GM12878 (cell line): ENCODE results near the gene GNA15. TPM values are rescaled to one million over a fixed set of nuclear protein-coding genes. Genes with fewer than 3 reads are reported as not detected.
"Not testable (repeated sequence)": the region's sequence is repeated elsewhere in the genome, so short reads cannot be mapped to it uniquely, and the experiment has no call there.

Experiments
- ATAC-seq: fragments of 200-7000 bp; cut with Tn5 transposase; 3 replicates; pipeline ENCODE4 v1.9.1; 2020; ENCODE audit warnings: mild to moderate bottlenecking, moderate library complexity
- BruUV-seq: library from RNA; stranded (reverse); fragments of 400-500 nt; replicated peaks from 2 replicates; lab custom pipeline; 2021; lab: Mats Ljungman, UMichigan
- CTCF ChIA-PET: fragments of 300-600 bp; sonication (Branson Sonifier 250); formaldehyde crosslinking; extraction: SDS; loops from one replicate; lab custom pipeline; 2021; ENCODE audit warnings: inconsistent platforms; lab: Yijun Ruan, JAX
- POLR2A ChIA-PET: fragments of 350-600 bp; formaldehyde crosslinking; extraction: SDS; loops from one replicate; lab custom pipeline; 2021; ENCODE audit warnings: inconsistent platforms; lab: Charles Lee
- RAD21 ChIA-PET: fragments of 300-600 bp; sonication (Branson Sonifier 250); formaldehyde crosslinking; loops from one replicate; lab custom pipeline; 2023; ENCODE audit warnings: antibody characterized with exemption; ENCODE audit not compliant: unreplicated experiment; lab: Charles Lee
- SMC1A ChIA-PET: fragments of 300-600 bp; sonication (Branson Sonifier 250); formaldehyde crosslinking; loops from one replicate; lab custom pipeline; 2023; ENCODE audit not compliant: unreplicated experiment, uncharacterized antibody; lab: Charles Lee
- DNase-seq: peaks from one replicate; pipeline ENCODE4 v3.0.0-alpha.2; 2011; ENCODE audit warnings: low read depth, low spot score
- FAIRE-seq: peaks from 3 replicates; lab custom pipeline; 2011; peaks lifted over from hg19 to GRCh38; lab: Jason Lieb, UNC
- H2AFZ ChIP-seq: 2 replicates; pipeline ENCODE4 v1.6.0; 2011; ENCODE audit warnings: low read depth, low read length, control low read depth; ENCODE audit not compliant: control insufficient read depth
- H3K27ac ChIP-seq: 2 replicates; pipeline ENCODE4 v1.5.1; 2011; ENCODE audit warnings: control low read depth; ENCODE audit not compliant: control insufficient read depth, insufficient read depth
- H3K27me3 ChIP-seq, 2 experiments: replicated peaks in 1 of 2; 2 replicates each; pipeline versions ENCODE4 v1.6.0 to v1.6.1; 2011; ENCODE audit warnings: low read length in 1 of 2; ENCODE audit not compliant: control insufficient read depth in 2 of 2, insufficient read depth in 2 of 2
- H3K36me3 ChIP-seq, 2 experiments: 2 replicates each; pipeline ENCODE4 v1.5.1; 2011; ENCODE audit warnings: low read length in 1 of 2; ENCODE audit not compliant: control insufficient read depth in 2 of 2, insufficient read depth in 2 of 2
- H3K4me1 ChIP-seq: 2 replicates; pipeline ENCODE4 v1.6.1; 2011; ENCODE audit warnings: mild to moderate bottlenecking, low read length, moderate library complexity, mixed read lengths; ENCODE audit not compliant: control insufficient read depth, insufficient read depth
- H3K4me2 ChIP-seq: 2 replicates; pipeline ENCODE4 v1.6.0; 2011; ENCODE audit warnings: control low read depth; ENCODE audit not compliant: control insufficient read depth, insufficient read depth
- H3K4me3 ChIP-seq: fragments of 200-600 bp; sonication (generic); 2 replicates; pipeline ENCODE4 v1.5.1; 2016
- H3K79me2 ChIP-seq: 2 replicates; pipeline ENCODE4 v1.6.0; 2011; ENCODE audit warnings: low read length; ENCODE audit not compliant: control insufficient read depth, insufficient read depth
- H3K9ac ChIP-seq: 2 replicates; pipeline ENCODE4 v1.8.0; 2011; ENCODE audit warnings: low read length, control low read depth, mixed read lengths; ENCODE audit not compliant: control insufficient read depth, insufficient read depth
- H3K9me3 ChIP-seq: replicated peaks from 3 replicates; pipeline ENCODE4 v1.5.1; 2011; ENCODE audit warnings: mild to moderate bottlenecking, low read length; ENCODE audit not compliant: control insufficient read depth, insufficient read depth
- H4K20me1 ChIP-seq: 2 replicates; pipeline ENCODE4 v1.6.0; 2011; ENCODE audit not compliant: control insufficient read depth, insufficient read depth
- ATF7 ChIP-seq: fragments of 450-650 bp; IDR thresholded peaks from 2 replicates; pipeline ENCODE4 v1.6.1; 2016; ENCODE audit warnings: low read depth, mild to moderate bottlenecking
- CTCF ChIP-seq, 3 experiments: IDR thresholded peaks in 2 of 3; conservative IDR thresholded peaks in 1 of 3; 2 replicates each; pipeline ENCODE4 v1.5.1; 2011; ENCODE audit warnings: low read depth in 3 of 3, low read length in 3 of 3, mild to moderate bottlenecking in 3 of 3, control low read depth in 2 of 3, moderate library complexity in 2 of 3, inconsistent platforms in 1 of 3, mixed read lengths in 1 of 3; ENCODE audit not compliant: control insufficient read depth in 2 of 3, insufficient read depth in 1 of 3; ENCODE audit errors: extremely low read depth in 1 of 3
- HDGF ChIP-seq: fragments of 450-650 bp; IDR thresholded peaks from 2 replicates; pipeline ENCODE4 v1.6.1; 2016; ENCODE audit warnings: antibody characterized with exemption
- IRF3 ChIP-seq: fragments of 450-650 bp; IDR thresholded peaks from 2 replicates; pipeline ENCODE4 v1.6.1; 2014; ENCODE audit warnings: mild to moderate bottlenecking
- KDM1A ChIP-seq: fragments of 200-600 bp; sonication (generic); IDR thresholded peaks from 2 replicates; pipeline ENCODE4 v1.6.1; 2016; ENCODE audit warnings: borderline replicate concordance
- NFYA ChIP-seq: IDR thresholded peaks from 2 replicates; pipeline ENCODE4 v1.6.1; 2011; ENCODE audit warnings: low read depth, mild to moderate bottlenecking, low read length, improper control_type of control experiment, borderline replicate concordance
- PBX3 ChIP-seq: IDR thresholded peaks from 2 replicates; pipeline ENCODE4 v1.6.1; 2011; ENCODE audit warnings: mild to moderate bottlenecking, low read depth, low read length, moderate library complexity; ENCODE audit not compliant: insufficient replicate concordance
- TAF1 ChIP-seq: IDR thresholded peaks from 2 replicates; pipeline ENCODE4 v1.6.1; 2011; ENCODE audit warnings: mild to moderate bottlenecking, low read depth, low read length, borderline replicate concordance
- TBL1XR1 ChIP-seq: IDR thresholded peaks from 2 replicates; pipeline ENCODE4 v1.6.1; 2012; ENCODE audit warnings: low read depth, low read length, improper control_type of control experiment
- ZBED1 ChIP-seq: IDR thresholded peaks from 2 replicates; pipeline ENCODE4 v1.6.1; 2016; ENCODE audit warnings: borderline replicate concordance
- ZZZ3 ChIP-seq: IDR thresholded peaks from 2 replicates; pipeline ENCODE4 v1.6.1; 2011; ENCODE audit warnings: low read depth; ENCODE audit not compliant: control insufficient read depth, insufficient read length
- WGBS: methylation state at CpG from one replicate; pipeline ENCODE4 v1.1.6; 2016; ENCODE audit warnings: low lambda C conversion rate; ENCODE audit not compliant: insufficient replicate concordance, insufficient coverage; ENCODE audit errors: missing lambda C conversion rate; 5-methylcytosine and 5-hydroxymethylcytosine counted together
- in situ Hi-C: fragments of 300-500 bp; cut with MboI; formaldehyde crosslinking; loops from 9 replicates; pipeline ENCODE4 v1.14.3; 2018; ENCODE audit warnings: mixed read lengths
- intact Hi-C: fragments of 100-400 bp; cut with micrococcal nuclease; formaldehyde crosslinking; loops from one replicate; pipeline ENCODE4 v1.14.2; 2022; ENCODE audit not compliant: unreplicated experiment
- polyA plus RNA-seq, 11 experiments: library from polyadenylated mRNA; depleted of rRNA in 4 of 11; unstranded in 6 of 11; stranded (reverse) in 5 of 11; fragments of >200 nt; fragmentation: Nextera tagmentation in 4 of 11; fragmentation: Illumina TruSeq in 1 of 11; extraction: Ambion mirVana in 4 of 11; extraction: Trizol in 1 of 11; gene quantifications; 1 replicate in 1 of 11; 2 replicates in 10 of 11; pipeline versions ENCODE4 v1.2.1 to v1.2.3, GENCODE V29; 2011 to 2016; ENCODE audit warnings: inconsistent platforms in 2 of 11, missing spikeins in 2 of 11, low read depth in 1 of 11
- total RNA-seq, 4 experiments: library from RNA; depleted of rRNA in 3 of 4; stranded (reverse); fragments of >200 nt in 3 of 4; fragmentation: Illumina TruSeq in 1 of 4; extraction: Trizol in 1 of 4; gene quantifications; 2 replicates each; pipeline versions ENCODE4 v1.2.1 to v1.2.3, GENCODE V29; 2013 to 2021

GNA15 gene
- total and polyA plus RNA-seq, 10 of the 15 experiments (the other 5 are each of a cell fraction or from before 2014, with no cell fraction given), result 0.42 to 18.0 (median 9.4) TPM

- peak overlapping the region; percentile 47; the same call in 1 of the 2 replicates for H3K4me3 ChIP-seq
- POLR2A ChIA-PET, result not testable (repeated sequence)
Measured at GRCh38 chr19:3154447-3154846, 18.6 kb downstream of the GNA15 start.

GRCh38 chr19:3154957-3155736 is 19.3 kb downstream of the GNA15 start:
- CTCF ChIA-PET, result interaction anchor here (0.8 to 1.5 kb wide), 3 partner anchors 9 to 47 kb away, joined by 3 to 6 read pairs (median 4); no protein-coding TSS in a partner anchor
- no peak for TF ChIP-seq ZZZ3
- TF ChIP-seq IRF3, result no peak
- TF ChIP-seq TBL1XR1, result no peak
- no peak for TF ChIP-seq NFYA
- TF ChIP-seq KDM1A, result no peak
- no peak for TF ChIP-seq PBX3
- peak; percentile 76 for TF ChIP-seq ZBED1
- peak; percentile 68; the same call in 1 of the 2 replicates for TF ChIP-seq TAF1
- no peak for TF ChIP-seq CTCF (IDR thresholded peaks at IDR 0.05 in 2 of 3, conservative IDR thresholded peaks at IDR 0.05 in 1 of 3; ENCODE audit: control insufficient read depth in 2 of 3, extremely low read depth in 1 of 3, insufficient read depth in 1 of 3, low read depth in 3 of 3, low read length in 3 of 3)
- peak; percentile 77 for TF ChIP-seq ATF7

More at GRCh38 chr19:3154447-3154846, 18.6 kb downstream of the GNA15 start:
- Histone ChIP-seq H3K27ac (peak overlapping the region; percentile 97), H3K4me2 (peak overlapping the region; percentile 86), H3K9ac (peak overlapping the region; percentile 80)
- CTCF ChIA-PET, result interaction anchor here (1.3 kb wide), 1 partner anchor 28 kb away, joined by 4 read pairs; no protein-coding TSS in a partner anchor
- not testable (repeated sequence) for H2AFZ ChIP-seq, DNase-seq, H3K27me3 ChIP-seq
- 67% methylated on average over 3 of the region's 3 CpGs for WGBS
- TSS peak; percentile 83 for BruUV-seq
- TF ChIP-seq HDGF, result peak; percentile 96
- TF ChIP-seq, all 136 proteins: peak for 1; not testable (repeated sequence) for 135
- peaks cover 14% of the 10 kb centered on the region for H3K4me1 ChIP-seq
- H3K36me3 ChIP-seq, H3K9me3 ChIP-seq, in situ Hi-C loops, H3K79me2 ChIP-seq, H4K20me1 ChIP-seq, RAD21 ChIA-PET, ATAC-seq, intact Hi-C loops, SMC1A ChIA-PET: not testable (repeated sequence)
- peak; percentile 87 for FAIRE-seq

More at GRCh38 chr19:3154957-3155736, 19.3 kb downstream of the GNA15 start:
- intact Hi-C loops (no loop called here), in situ Hi-C loops (no loop called here)
- Histone ChIP-seq H4K20me1 (no peaks in the 10 kb centered on the region), H3K4me3 (peak overlapping the region; percentile 47; the same call in 1 of the 2 replicates), H3K27ac (peak overlapping the region; percentile 97), H3K9ac (peak overlapping the region; percentile 80), H2AFZ (peak overlapping the region; percentile 65), H3K27me3 (no peaks in the 10 kb centered on the region), H3K36me3 (peaks cover 3 to 4% of the 10 kb centered on the region in 2 experiments; a peak in 3 of 4 replicates), H3K9me3 (no peaks in the 10 kb centered on the region; the same call in 2 of the 3 replicates), H3K4me2 (peak overlapping the region; percentile 86), H3K79me2 (0 out of 2 replicates have a peak, but pooled peaks cover 1% of the 10 kb centered on the region), H3K4me1 (peaks cover 14% of the 10 kb centered on the region)
- BruUV-seq, result no TSS peak
- ATAC-seq (peak; percentile 96), DNase-seq (peak; percentile 88), FAIRE-seq (peak; percentile 88)
- ChIA-PET POLR2A (interaction anchor here (0.5 kb wide), 2 partner anchors 23 to 451 kb away, joined by 3 to 5 read pairs; no protein-coding TSS in a partner anchor), RAD21 (interaction anchor here (0.8 kb wide), 1 partner anchor 8 kb away, joined by 3 read pairs; no protein-coding TSS in a partner anchor), SMC1A (interaction anchor here (1.2 kb wide), 1 partner anchor 9 kb away, joined by 4 read pairs; no protein-coding TSS in a partner anchor)
- 14% methylated on average over 21 of the region's 21 CpGs for WGBS
